Prostate gland (tissue), 2 donors: ENCODE data around the gene VSIR. TPM values are rescaled to one million over a fixed set of nuclear protein-coding genes. Genes with fewer than 3 reads are reported as not detected.
A peak's percentile ranks its signal among the peaks of the same experiment; 100 is the strongest.

Source experiments
- DNase-seq: peaks from one replicate; pipeline ENCODE4 v3.0.0-alpha.2; 2019; ENCODE audit warnings: low spot score
- H3K27ac ChIP-seq, 2 donors: fragments of 200-600 bp; sonication (generic); 2 replicates each; pipeline ENCODE4 v1.5.1; 2017 to 2019
- H3K27me3 ChIP-seq: fragments of 200-600 bp; sonication (generic); replicated peaks from 2 replicates; pipeline ENCODE4 v1.5.1; 2019; ENCODE audit not compliant: insufficient read depth
- H3K36me3 ChIP-seq, 2 donors: fragments of 200-600 bp; sonication (generic); 1 replicate in 1 of 2; 2 replicates in 1 of 2; pipeline versions ENCODE4 v1.5.1 to v1.8.1; 2017 to 2019
- H3K4me1 ChIP-seq: fragments of 200-600 bp; sonication (generic); replicated peaks from 2 replicates; pipeline ENCODE4 v1.5.1; 2019
- H3K4me3 ChIP-seq, 2 donors: fragments of 200-600 bp; sonication (generic); 2 replicates each; pipeline ENCODE4 v1.5.1; 2017 to 2019
- H3K9me3 ChIP-seq: fragments of 200-600 bp; sonication (generic); 2 replicates; pipeline ENCODE4 v1.5.1; 2017
- POLR2A ChIP-seq: fragments of 450-650 bp; IDR thresholded peaks from one replicate; pipeline ENCODE4 v1.6.1; 2016; ENCODE audit warnings: antibody characterized with exemption, mild to moderate bottlenecking
- POLR2AphosphoS5 ChIP-seq: sonication (generic); formaldehyde crosslinking; IDR thresholded peaks from one replicate; pipeline ENCODE4 v1.6.1; 2017; ENCODE audit warnings: antibody characterized with exemption
- WGBS: methylation state at CpG from one replicate; pipeline ENCODE4 v1.1.5; 2018; 5-methylcytosine and 5-hydroxymethylcytosine counted together
- intact Hi-C: fragments of 100-400 bp; cut with DNase I; formaldehyde crosslinking; loops from one replicate; pipeline ENCODE4 v1.14.2; 2022
- total RNA-seq, 2 donors: library from RNA; depleted of rRNA; stranded (reverse); fragments of >200 nt; gene quantifications; one replicate each; pipeline ENCODE4 v1.1.0, GENCODE V29; 2016
- TF ChIP-seq, protein P1 (sequence below), 4 experiments: fragments of 200-600 bp in 2 of 4; fragments of 450-650 bp in 2 of 4; sonication (generic) in 2 of 4; IDR thresholded peaks; 1 replicate in 3 of 4; 2 replicates in 1 of 4; pipeline ENCODE4 v1.5.1; 2016 to 2019; ENCODE audit warnings: antibody characterized with exemption in 4 of 4, mild to moderate bottlenecking in 2 of 4, moderate library complexity in 2 of 4

Gene VSIR
- total RNA-seq, 2 donors from 2014 or later, result 23.1 to 40.2 TPM

DNA sequence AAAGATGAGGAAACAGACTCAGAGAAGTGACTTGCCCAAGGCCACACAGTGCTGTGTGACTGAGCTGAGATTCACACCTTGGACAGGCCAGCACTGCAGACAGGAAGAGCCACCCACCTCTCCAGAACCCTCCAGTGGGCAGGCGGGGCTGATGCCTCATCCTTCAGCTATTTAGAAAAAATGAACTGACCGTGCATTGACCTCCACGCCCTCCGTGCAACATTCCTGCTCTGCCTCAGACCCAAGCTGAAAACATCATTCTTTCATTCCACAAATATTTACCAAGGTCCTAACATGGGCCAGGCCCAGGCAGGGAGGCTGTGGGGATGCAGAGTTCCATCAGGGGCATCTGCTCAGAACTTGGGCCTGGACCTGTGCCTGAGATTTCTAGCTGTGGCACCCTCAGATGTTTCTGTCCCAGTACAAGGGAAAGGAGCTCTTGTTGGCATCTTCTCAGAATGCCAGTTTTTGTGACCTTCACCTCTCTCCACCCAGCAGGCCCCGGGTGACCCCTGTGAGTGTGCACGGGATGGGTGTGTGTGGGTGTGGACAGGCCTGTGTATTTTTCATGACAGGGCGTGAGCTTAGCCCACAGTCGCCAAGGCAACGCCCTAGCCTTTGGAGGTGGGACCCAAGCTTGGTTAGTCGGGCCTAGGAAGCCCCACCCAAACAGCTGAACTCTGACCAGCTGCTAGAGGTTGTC lies 6.5 kb downstream of the VSIR start:
- Histone ChIP-seq H3K4me3 (no peak overlapping the region), H3K36me3 (no peaks in the 10 kb centered on the region), H3K4me1 (no peaks in the 10 kb centered on the region), H3K27me3 (no peaks in the 10 kb centered on the region), H3K27ac (peak overlapping the region; percentile 53 to 86), H3K9me3 (no peaks in the 10 kb centered on the region)
- no peak for DNase-seq
- intact Hi-C loops, result no loop called here
- WGBS, result 52% methylated on average over 10 of the region's 10 CpGs
- TF ChIP-seq POLR2AphosphoS5, result peak; percentile 16
- no peak for TF ChIP-seq POLR2A

DNA sequence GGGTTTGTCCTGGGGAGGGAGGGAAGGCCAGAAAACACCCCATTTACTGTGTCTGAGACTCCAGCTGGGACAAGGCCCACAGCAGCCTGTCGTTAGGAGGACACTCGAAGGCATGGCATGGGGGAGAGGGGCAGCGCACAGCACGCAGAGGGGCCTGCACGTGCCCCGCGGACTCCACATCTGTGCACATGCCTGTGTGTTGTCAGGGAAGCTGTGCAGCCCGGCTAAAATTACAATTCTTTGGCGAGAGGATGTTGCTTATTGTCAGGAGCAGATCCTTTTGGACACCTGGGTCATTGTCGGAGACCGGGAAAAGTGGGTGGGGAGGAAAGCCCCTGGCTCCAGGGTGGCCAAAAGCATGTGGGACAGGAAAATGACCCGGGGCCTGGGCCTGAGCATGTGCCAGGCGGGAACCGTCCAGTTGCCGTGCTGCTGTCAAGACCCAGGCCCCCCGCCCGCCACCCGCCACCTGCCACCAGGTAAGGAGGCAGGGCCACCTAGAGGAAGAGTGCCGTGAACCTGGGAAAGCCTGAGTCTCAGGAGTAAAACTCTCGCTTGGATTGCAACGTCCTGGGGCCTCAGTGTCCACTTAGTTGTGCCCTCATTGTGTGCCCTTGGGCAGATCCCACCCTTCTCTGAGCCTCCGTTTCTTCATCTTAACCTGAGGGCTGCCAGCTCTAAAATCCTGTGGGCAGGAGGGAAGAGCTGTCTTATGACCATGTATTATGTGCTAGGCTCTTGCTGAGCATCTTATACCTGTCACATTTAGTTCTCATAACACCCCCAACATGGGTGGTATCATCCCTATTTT lies 7.2 kb downstream of the VSIR start:
- H3K4me1 ChIP-seq, result no peaks in the 10 kb centered on the region
- H3K27me3 ChIP-seq, result no peaks in the 10 kb centered on the region
- DNase-seq, result no peak
- H3K36me3 ChIP-seq, result no peaks in the 10 kb centered on the region
- H3K9me3 ChIP-seq, result no peaks in the 10 kb centered on the region
- TF ChIP-seq, protein P1, sequence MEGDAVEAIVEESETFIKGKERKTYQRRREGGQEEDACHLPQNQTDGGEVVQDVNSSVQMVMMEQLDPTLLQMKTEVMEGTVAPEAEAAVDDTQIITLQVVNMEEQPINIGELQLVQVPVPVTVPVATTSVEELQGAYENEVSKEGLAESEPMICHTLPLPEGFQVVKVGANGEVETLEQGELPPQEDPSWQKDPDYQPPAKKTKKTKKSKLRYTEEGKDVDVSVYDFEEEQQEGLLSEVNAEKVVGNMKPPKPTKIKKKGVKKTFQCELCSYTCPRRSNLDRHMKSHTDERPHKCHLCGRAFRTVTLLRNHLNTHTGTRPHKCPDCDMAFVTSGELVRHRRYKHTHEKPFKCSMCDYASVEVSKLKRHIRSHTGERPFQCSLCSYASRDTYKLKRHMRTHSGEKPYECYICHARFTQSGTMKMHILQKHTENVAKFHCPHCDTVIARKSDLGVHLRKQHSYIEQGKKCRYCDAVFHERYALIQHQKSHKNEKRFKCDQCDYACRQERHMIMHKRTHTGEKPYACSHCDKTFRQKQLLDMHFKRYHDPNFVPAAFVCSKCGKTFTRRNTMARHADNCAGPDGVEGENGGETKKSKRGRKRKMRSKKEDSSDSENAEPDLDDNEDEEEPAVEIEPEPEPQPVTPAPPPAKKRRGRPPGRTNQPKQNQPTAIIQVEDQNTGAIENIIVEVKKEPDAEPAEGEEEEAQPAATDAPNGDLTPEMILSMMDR (IDR thresholded peaks at IDR 0.05), result no peak
- TF ChIP-seq POLR2A (no peak), POLR2AphosphoS5 (no peak)
- no peak overlapping the region for H3K4me3 ChIP-seq
- WGBS, result 80% methylated on average over 22 of the region's 22 CpGs
- intact Hi-C loops, result no loop called here
- peak overlapping the region; percentile 53 to 86 for H3K27ac ChIP-seq

DNA sequence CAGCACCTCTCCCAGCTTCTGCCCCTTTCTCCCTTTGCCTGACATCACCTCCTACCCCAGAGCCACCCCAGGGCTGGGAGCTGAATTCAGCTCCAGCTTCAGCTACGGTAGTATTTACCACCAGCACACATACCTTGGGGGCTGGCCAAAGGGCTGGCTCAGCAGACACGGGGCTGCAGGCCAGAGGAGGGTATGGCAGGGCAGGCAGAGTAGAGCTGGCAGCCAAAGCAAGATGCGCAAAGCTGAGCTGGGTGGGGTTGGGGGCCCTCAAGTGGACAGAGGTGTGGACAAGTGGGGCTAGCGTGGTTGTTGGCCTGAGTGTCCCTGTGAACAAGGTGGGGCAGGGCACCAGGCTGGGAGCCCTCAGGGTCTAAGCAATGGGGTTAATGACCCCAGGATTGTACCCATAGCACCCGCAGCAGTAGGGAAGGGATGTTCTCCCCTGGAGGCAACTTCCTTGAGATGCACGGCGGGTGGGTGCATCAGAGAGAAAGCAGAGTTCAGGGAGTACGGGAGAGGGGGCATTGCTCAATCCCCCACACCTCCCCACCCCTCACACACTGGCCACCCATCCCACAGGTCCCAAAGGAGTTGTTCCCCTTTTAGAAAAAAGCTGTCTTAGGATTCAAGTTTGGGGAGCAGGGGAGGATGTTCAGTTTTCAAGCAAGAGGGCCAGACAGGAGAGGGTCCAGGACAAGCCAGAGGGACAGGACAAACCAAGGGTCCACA lies 8.0 kb downstream of the VSIR start:
- H3K27me3 ChIP-seq, result no peaks in the 10 kb centered on the region
- TF ChIP-seq, protein P1 (IDR thresholded peaks at IDR 0.05), result no peak
- TF ChIP-seq POLR2A, result no peak
- no peak for TF ChIP-seq POLR2AphosphoS5
- intact Hi-C loops, result no loop called here
- no peak for DNase-seq
- 58% methylated on average over 8 of the region's 8 CpGs for WGBS
- no peaks in the 10 kb centered on the region for H3K9me3 ChIP-seq
- H3K27ac ChIP-seq, result peak overlapping the region in 1 of 2 donors; percentile 36
- H3K4me3 ChIP-seq, result no peak overlapping the region
- H3K36me3 ChIP-seq, result no peaks in the 10 kb centered on the region
- no peaks in the 10 kb centered on the region for H3K4me1 ChIP-seq

DNA sequence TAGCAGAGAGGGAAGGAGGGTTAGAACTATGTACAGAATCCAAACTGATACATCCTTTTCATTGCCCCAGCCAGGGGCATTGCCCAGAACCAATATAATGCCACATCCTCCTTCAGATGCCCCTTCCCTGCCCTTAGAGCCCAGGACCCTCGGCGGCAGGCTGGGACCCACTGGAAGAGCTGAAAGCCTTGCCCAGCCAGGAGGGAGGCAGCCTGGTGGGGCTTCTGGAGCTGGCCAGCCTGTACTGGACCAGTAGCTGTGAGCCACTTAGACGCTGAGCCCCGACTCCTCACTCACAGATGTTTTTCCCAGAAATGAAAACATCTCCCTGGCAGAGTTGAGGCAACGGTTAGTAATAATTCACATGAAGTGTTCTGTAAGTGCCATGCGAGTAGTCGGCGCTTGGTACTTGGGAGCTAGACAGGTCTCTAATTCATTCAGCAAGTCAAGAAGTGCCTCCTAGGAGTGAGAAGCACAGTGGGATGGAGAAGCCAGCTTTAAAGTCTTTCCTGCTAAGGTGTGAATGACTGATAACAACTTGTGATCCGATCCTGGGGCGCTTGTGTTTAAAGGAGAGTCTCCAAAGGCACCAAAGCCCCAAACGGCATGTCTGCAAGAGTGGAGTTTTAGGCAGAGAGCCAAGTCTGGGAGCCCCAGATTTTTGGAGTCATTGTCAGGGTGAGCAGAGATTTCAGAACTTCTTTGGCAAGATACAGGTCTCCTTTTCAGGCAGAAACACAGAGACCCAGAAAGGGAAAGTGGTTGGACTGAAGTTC lies 9.8 kb downstream of the VSIR start:
- H3K27me3 ChIP-seq, result no peaks in the 10 kb centered on the region
- no peaks in the 10 kb centered on the region for H3K4me1 ChIP-seq
- H3K36me3 ChIP-seq, result no peaks in the 10 kb centered on the region
- no peak for DNase-seq
- WGBS, result 86% methylated on average over 11 of the region's 11 CpGs
- TF ChIP-seq POLR2AphosphoS5 (no peak), POLR2A (no peak)
- TF ChIP-seq, protein P1 (IDR thresholded peaks at IDR 0.05), result no peak
- no peak overlapping the region for H3K4me3 ChIP-seq
- no peaks in the 10 kb centered on the region for H3K9me3 ChIP-seq
- intact Hi-C loops, result no loop called here
- no peak overlapping the region for H3K27ac ChIP-seq
